ENCODE measurements around the gene THAP7.

DNA sequence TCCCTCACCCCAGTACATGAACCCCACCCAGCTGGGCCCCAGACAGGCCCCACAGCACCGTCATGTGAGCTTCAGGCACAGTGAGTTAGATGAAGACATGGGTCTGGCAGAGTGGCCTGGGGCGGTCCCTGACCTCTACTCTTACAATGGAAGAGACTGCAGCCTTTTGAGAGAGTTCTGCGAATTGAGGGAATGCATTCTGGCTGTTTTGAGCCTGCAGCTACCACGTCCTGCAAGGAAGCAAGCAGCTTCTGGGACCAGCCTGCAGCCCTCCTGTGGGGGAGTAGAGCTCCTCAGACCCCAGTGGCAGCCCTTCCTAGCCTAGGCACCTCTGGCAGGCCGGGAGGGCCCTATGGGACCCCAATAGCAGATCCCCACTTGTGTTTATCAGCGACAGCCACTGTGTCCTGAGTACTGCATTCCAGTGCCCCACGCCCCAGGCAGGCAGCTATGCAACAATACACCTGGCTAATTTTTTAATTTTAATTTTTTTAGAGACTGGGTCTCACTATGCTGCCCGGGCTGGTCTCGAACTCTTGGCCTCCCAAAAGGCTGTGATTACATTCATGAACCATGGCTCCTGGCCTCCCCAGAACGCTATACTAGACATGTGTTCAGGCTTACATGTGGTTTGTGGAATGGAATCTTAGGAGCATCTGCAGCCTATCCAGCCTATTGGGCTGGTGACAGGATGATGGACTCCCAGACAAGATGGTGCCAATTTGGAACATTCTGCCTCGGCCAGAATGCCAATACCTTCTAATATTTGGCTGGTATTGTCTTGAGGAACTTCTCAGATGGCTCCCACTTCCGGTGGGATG lies 31.2 kb upstream of the THAP7 start:
- TF ChIP-seq POLR2A (IDR thresholded peaks at IDR 0.05) (no peak), POLR2AphosphoS5 (IDR thresholded peaks at IDR 0.05; ENCODE audit: insufficient read depth in 1 of 2, low read depth in 1 of 2) (no peak)
- TF ChIP-seq, protein P1, sequence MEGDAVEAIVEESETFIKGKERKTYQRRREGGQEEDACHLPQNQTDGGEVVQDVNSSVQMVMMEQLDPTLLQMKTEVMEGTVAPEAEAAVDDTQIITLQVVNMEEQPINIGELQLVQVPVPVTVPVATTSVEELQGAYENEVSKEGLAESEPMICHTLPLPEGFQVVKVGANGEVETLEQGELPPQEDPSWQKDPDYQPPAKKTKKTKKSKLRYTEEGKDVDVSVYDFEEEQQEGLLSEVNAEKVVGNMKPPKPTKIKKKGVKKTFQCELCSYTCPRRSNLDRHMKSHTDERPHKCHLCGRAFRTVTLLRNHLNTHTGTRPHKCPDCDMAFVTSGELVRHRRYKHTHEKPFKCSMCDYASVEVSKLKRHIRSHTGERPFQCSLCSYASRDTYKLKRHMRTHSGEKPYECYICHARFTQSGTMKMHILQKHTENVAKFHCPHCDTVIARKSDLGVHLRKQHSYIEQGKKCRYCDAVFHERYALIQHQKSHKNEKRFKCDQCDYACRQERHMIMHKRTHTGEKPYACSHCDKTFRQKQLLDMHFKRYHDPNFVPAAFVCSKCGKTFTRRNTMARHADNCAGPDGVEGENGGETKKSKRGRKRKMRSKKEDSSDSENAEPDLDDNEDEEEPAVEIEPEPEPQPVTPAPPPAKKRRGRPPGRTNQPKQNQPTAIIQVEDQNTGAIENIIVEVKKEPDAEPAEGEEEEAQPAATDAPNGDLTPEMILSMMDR (IDR thresholded peaks at IDR 0.05) = no peak
